Measurements from ENCODE around the gene WWC2.
"Not testable (repeated sequence)": the region's sequence is repeated elsewhere in the genome, so short reads cannot be mapped to it uniquely, and the experiment has no call there.

WWC2 gene

GRCh38 chr4:183140911-183141320, 41.9 kb downstream of the WWC2 start:
- H3K4me3 ChIP-seq (ENCODE audit: low read depth in 1 of 2, low read length in 2 of 2), result no peak overlapping the region
- no peak overlapping the region for H3K27ac ChIP-seq (ENCODE audit: low read depth, low read length)
- no peaks in the 10 kb centered on the region for H3K4me1 ChIP-seq (ENCODE audit: control insufficient read depth in 1 of 2, insufficient read depth in 2 of 2, low read length in 2 of 2)
- no peaks in the 10 kb centered on the region for H3K36me3 ChIP-seq (ENCODE audit: control insufficient read depth in 1 of 2, insufficient read depth in 2 of 2, low read length in 2 of 2)
- no peaks in the 10 kb centered on the region for H3K9me3 ChIP-seq (ENCODE audit: control insufficient read depth in 1 of 2, low read length in 2 of 2)
- no peaks in the 10 kb centered on the region for H3K27me3 ChIP-seq (ENCODE audit: control insufficient read depth in 1 of 2, insufficient read depth in 2 of 2, low read length in 2 of 2)
- no peak overlapping the region for H3K9ac ChIP-seq (ENCODE audit: low read depth in 1 of 2, low read length in 2 of 2)

DNA sequence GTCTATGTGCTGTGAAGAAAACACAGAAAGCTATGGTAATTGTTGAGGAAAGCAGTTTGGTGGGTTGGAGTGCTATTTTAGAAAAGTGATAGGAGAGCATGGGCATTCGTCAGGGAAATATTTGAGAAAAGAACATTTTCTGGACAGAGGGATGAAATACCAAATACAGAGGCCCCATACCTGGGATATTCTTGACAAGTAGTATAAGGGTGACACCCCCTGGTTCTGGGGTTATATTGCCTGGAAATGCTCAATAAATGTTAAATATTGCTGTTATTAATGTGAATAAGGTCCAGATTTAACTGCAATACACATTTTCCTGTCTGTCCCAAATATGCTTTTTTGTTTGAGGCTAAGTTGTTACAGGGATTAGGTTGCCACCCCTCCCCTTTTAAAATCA, 42.9 kb downstream of the WWC2 start:
- no peaks in the 10 kb centered on the region for H3K36me3 ChIP-seq (ENCODE audit: control insufficient read depth in 1 of 2, insufficient read depth in 2 of 2, low read length in 2 of 2)
- no peaks in the 10 kb centered on the region for H3K4me1 ChIP-seq (ENCODE audit: control insufficient read depth in 1 of 2, insufficient read depth in 2 of 2, low read length in 2 of 2)
- H3K4me3 ChIP-seq (ENCODE audit: low read depth in 1 of 2, low read length in 2 of 2), result no peak overlapping the region
- no peaks in the 10 kb centered on the region for H3K27me3 ChIP-seq (ENCODE audit: control insufficient read depth in 1 of 2, insufficient read depth in 2 of 2, low read length in 2 of 2)
- no peak overlapping the region for H3K9ac ChIP-seq (ENCODE audit: low read depth in 1 of 2, low read length in 2 of 2)
- H3K27ac ChIP-seq (ENCODE audit: low read depth, low read length), result no peak overlapping the region
- no peaks in the 10 kb centered on the region for H3K9me3 ChIP-seq (ENCODE audit: control insufficient read depth in 1 of 2, low read length in 2 of 2)

GRCh38 chr4:183142571-183143550, 43.8 kb downstream of the WWC2 start:
- no peak overlapping the region for H3K27ac ChIP-seq (ENCODE audit: low read depth, low read length)
- H3K9ac ChIP-seq (ENCODE audit: low read depth in 1 of 2, low read length in 2 of 2), result no peak overlapping the region
- no peak overlapping the region for H3K4me3 ChIP-seq (ENCODE audit: low read depth in 1 of 2, low read length in 2 of 2)
- H3K4me1 ChIP-seq (ENCODE audit: control insufficient read depth in 1 of 2, insufficient read depth in 2 of 2, low read length in 2 of 2), result no peaks in the 10 kb centered on the region
- H3K9me3 ChIP-seq (ENCODE audit: control insufficient read depth in 1 of 2, low read length in 2 of 2), result no peaks in the 10 kb centered on the region
- no peaks in the 10 kb centered on the region for H3K27me3 ChIP-seq (ENCODE audit: control insufficient read depth in 1 of 2, insufficient read depth in 2 of 2, low read length in 2 of 2)
- H3K36me3 ChIP-seq (ENCODE audit: control insufficient read depth in 1 of 2, insufficient read depth in 2 of 2, low read length in 2 of 2), result no peaks in the 10 kb centered on the region

DNA sequence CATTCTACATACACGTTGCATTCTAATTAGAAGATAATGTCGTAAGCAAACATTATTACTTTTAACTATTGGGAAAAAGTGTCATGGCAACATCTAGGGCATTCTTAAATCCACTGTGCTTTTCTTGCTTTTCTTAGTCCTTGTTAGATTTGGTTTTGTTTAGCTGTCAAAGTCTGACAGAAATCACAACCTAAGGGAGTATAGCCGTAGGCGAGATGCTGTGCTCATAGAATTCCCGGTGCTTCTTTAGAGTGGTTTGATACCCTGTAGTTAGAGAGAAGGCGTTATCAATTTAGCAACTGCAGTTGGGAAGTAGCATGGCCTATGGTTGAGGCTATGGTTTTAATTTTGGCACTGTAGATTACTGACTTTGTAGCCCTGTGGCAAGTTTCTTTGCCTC, 45.7 kb downstream of the WWC2 start:
- H3K4me1 ChIP-seq (ENCODE audit: control insufficient read depth in 1 of 2, insufficient read depth in 2 of 2, low read length in 2 of 2), result no peaks in the 10 kb centered on the region

DNA sequence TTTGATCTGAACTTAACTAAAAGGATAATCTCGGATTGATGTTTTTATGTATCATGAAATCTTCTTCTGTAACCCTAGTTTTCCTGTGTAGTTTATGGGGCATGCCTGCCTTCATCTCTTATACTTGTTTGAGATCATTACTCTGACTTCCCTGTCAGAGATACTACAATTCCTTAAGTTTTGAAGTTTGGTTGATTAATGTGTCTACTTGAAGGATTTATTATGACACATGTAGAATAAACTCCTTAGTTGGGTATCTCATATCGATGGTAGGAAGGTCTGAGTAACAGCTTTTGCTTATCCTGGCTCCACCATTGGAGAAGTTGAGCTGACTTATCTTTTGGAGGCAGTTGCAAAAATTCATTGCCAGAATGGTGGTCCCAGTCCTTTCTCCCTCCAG, 46.7 kb downstream of the WWC2 start:
- H3K27me3 ChIP-seq (ENCODE audit: control insufficient read depth in 1 of 2, insufficient read depth in 2 of 2, low read length in 2 of 2), result no peaks in the 10 kb centered on the region
- no peak overlapping the region for H3K27ac ChIP-seq (ENCODE audit: low read depth, low read length)
- H3K36me3 ChIP-seq (ENCODE audit: control insufficient read depth in 1 of 2, insufficient read depth in 2 of 2, low read length in 2 of 2), result no peaks in the 10 kb centered on the region
- H3K4me3 ChIP-seq (ENCODE audit: low read depth in 1 of 2, low read length in 2 of 2), result no peak overlapping the region
- H3K9me3 ChIP-seq (ENCODE audit: control insufficient read depth in 1 of 2, low read length in 2 of 2), result no peaks in the 10 kb centered on the region
- no peak overlapping the region for H3K9ac ChIP-seq (ENCODE audit: low read depth in 1 of 2, low read length in 2 of 2)
- no peaks in the 10 kb centered on the region for H3K4me1 ChIP-seq (ENCODE audit: control insufficient read depth in 1 of 2, insufficient read depth in 2 of 2, low read length in 2 of 2)

More for the DNA sequence above, 45.7 kb downstream of the WWC2 start:
- Histone ChIP-seq H3K9ac (ENCODE audit: low read depth in 1 of 2, low read length in 2 of 2) (no peak overlapping the region), H3K27me3 (ENCODE audit: control insufficient read depth in 1 of 2, insufficient read depth in 2 of 2, low read length in 2 of 2) (no peaks in the 10 kb centered on the region), H3K9me3 (ENCODE audit: control insufficient read depth in 1 of 2, low read length in 2 of 2) (no peaks in the 10 kb centered on the region), H3K4me3 (ENCODE audit: low read depth in 1 of 2, low read length in 2 of 2) (no peak overlapping the region), H3K27ac (ENCODE audit: low read depth, low read length) (no peak overlapping the region), H3K36me3 (ENCODE audit: control insufficient read depth in 1 of 2, insufficient read depth in 2 of 2, low read length in 2 of 2) (no peaks in the 10 kb centered on the region)

GRCh38 chr4:183146478-183146877, 47.4 kb downstream of the WWC2 start:
- no peak overlapping the region for H3K27ac ChIP-seq (ENCODE audit: low read depth, low read length)
- H3K4me1 ChIP-seq (ENCODE audit: control insufficient read depth in 1 of 2, insufficient read depth in 2 of 2, low read length in 2 of 2), result no peaks in the 10 kb centered on the region
- no peaks in the 10 kb centered on the region for H3K36me3 ChIP-seq (ENCODE audit: control insufficient read depth in 1 of 2, insufficient read depth in 2 of 2, low read length in 2 of 2)
- H3K9ac ChIP-seq (ENCODE audit: low read depth in 1 of 2, low read length in 2 of 2), result no peak overlapping the region
- H3K4me3 ChIP-seq (ENCODE audit: low read depth in 1 of 2, low read length in 2 of 2), result no peak overlapping the region
- H3K9me3 ChIP-seq (ENCODE audit: control insufficient read depth in 1 of 2, low read length in 2 of 2), result no peaks in the 10 kb centered on the region
- no peaks in the 10 kb centered on the region for H3K27me3 ChIP-seq (ENCODE audit: control insufficient read depth in 1 of 2, insufficient read depth in 2 of 2, low read length in 2 of 2)

DNA sequence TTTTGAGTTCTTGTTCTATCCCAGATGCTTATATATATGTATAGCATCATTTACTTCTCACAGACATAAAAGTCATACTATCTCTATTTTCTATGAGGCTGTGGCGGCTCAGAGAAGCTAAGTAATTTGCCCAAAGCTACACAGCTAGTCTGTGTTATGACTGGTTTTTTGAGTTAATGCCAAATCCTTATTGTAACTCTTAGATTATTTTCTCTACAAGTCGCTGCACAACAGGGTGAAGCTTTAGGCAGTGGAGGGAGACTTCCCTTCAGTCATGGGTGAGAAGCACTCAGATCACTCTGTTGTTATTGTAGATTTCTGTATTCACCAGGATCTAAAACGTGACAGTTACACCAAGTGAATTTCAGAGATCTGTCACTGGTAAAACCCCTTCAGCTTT, 48.1 kb downstream of the WWC2 start:
- Histone ChIP-seq H3K9me3 (ENCODE audit: control insufficient read depth in 1 of 2, low read length in 2 of 2) (no peaks in the 10 kb centered on the region), H3K27me3 (ENCODE audit: control insufficient read depth in 1 of 2, insufficient read depth in 2 of 2, low read length in 2 of 2) (no peaks in the 10 kb centered on the region), H3K4me1 (ENCODE audit: control insufficient read depth in 1 of 2, insufficient read depth in 2 of 2, low read length in 2 of 2) (no peaks in the 10 kb centered on the region), H3K9ac (ENCODE audit: low read depth in 1 of 2, low read length in 2 of 2) (no peak overlapping the region), H3K36me3 (ENCODE audit: control insufficient read depth in 1 of 2, insufficient read depth in 2 of 2, low read length in 2 of 2) (no peaks in the 10 kb centered on the region), H3K27ac (ENCODE audit: low read depth, low read length) (no peak overlapping the region), H3K4me3 (ENCODE audit: low read depth in 1 of 2, low read length in 2 of 2) (no peak overlapping the region)

DNA sequence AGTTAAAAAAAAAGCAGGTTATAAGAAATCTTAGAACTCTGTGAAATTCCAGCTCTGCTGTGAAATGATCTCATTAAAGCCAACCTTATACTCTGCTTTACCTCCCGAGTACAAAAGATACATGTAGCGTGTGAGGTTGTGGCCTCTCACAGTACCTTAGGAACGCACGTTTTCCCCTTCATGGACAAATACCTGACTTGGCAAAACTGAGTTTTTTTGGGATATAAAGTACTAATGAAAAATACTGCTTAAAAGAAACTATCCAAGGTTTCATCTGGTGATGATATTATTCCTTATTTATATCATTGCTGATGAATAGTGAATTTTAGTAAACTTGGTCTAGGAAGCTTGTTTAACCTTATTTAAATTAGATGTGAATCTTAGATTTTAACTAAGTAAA, 48.9 kb downstream of the WWC2 start:
- Histone ChIP-seq H3K4me3 (ENCODE audit: low read depth in 1 of 2, low read length in 2 of 2) (no peak overlapping the region), H3K9ac (ENCODE audit: low read depth in 1 of 2, low read length in 2 of 2) (no peak overlapping the region), H3K9me3 (ENCODE audit: control insufficient read depth in 1 of 2, low read length in 2 of 2) (no peaks in the 10 kb centered on the region), H3K36me3 (ENCODE audit: control insufficient read depth in 1 of 2, insufficient read depth in 2 of 2, low read length in 2 of 2) (no peaks in the 10 kb centered on the region), H3K27me3 (ENCODE audit: control insufficient read depth in 1 of 2, insufficient read depth in 2 of 2, low read length in 2 of 2) (no peaks in the 10 kb centered on the region), H3K4me1 (ENCODE audit: control insufficient read depth in 1 of 2, insufficient read depth in 2 of 2, low read length in 2 of 2) (no peaks in the 10 kb centered on the region), H3K27ac (ENCODE audit: low read depth, low read length) (no peak overlapping the region)

DNA sequence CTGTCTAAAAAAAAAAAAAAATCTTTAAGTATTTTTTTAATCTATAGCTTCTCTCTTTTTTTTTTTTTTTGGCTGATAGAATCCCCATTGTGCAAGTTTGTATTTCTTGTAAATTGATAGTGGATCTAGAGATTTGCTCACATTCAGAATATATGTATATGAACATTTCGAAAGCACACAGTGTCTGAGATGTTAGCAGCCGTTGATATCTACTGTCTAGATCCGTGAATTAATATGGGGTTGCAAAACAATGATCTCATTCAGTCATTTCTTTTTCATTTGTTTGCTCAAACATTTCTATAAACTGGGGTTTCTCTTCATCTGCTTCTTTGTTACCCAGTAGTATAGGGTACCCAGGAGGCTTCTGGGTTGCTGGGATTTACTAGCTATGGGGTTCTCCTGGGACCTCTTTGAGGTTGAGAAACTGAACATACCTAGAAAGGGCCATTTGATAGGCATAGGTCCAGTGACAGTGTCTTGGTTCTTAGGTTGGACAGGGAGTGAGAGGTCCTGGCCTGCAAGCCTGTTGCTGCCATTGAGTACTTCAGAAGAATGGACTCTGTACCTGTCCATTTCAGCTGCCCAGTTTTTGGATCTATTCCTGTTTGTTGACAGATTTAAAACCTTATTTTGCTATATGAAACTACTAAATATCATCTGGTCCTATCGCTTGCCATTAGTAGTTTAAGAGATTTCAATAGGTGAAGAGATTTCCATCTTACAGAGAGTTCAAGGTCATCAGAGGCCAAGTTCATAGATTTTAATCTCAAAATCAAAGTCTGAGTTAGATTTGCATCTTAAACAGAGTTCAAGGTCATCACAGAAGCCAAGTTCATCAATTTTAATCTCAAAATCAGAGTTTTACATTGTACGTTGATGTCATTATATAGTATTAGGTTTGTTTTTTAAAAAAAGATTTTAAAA, 50.8 kb downstream of the WWC2 start:
- Histone ChIP-seq H3K4me1 (ENCODE audit: control insufficient read depth in 1 of 2, insufficient read depth in 2 of 2, low read length in 2 of 2) (peaks cover 3 to 4% of the 10 kb centered on the region in 2 donors), H3K27ac (ENCODE audit: low read depth, low read length) (no peak overlapping the region)

GRCh38 chr4:183150664-183151063, 51.6 kb downstream of the WWC2 start:
- H3K4me1 ChIP-seq (ENCODE audit: control insufficient read depth in 1 of 2, insufficient read depth in 2 of 2, low read length in 2 of 2), result peaks cover 8 to 11% of the 10 kb centered on the region in 2 donors
- not testable (repeated sequence) for H3K27me3 ChIP-seq (ENCODE audit: control insufficient read depth in 1 of 2, insufficient read depth in 2 of 2, low read length in 2 of 2); H3K27ac ChIP-seq (ENCODE audit: low read depth, low read length); H3K36me3 ChIP-seq (ENCODE audit: control insufficient read depth in 1 of 2, insufficient read depth in 2 of 2, low read length in 2 of 2); H3K4me3 ChIP-seq (ENCODE audit: low read depth in 1 of 2, low read length in 2 of 2); H3K9me3 ChIP-seq (ENCODE audit: control insufficient read depth in 1 of 2, low read length in 2 of 2); H3K9ac ChIP-seq (ENCODE audit: low read depth in 1 of 2, low read length in 2 of 2)

More for the DNA sequence above, 50.8 kb downstream of the WWC2 start:
- Histone ChIP-seq H3K9ac (ENCODE audit: low read depth in 1 of 2, low read length in 2 of 2) (no peak overlapping the region), H3K36me3 (ENCODE audit: control insufficient read depth in 1 of 2, insufficient read depth in 2 of 2, low read length in 2 of 2) (no peaks in the 10 kb centered on the region), H3K4me3 (ENCODE audit: low read depth in 1 of 2, low read length in 2 of 2) (no peak overlapping the region), H3K9me3 (ENCODE audit: control insufficient read depth in 1 of 2, low read length in 2 of 2) (no peaks in the 10 kb centered on the region), H3K27me3 (ENCODE audit: control insufficient read depth in 1 of 2, insufficient read depth in 2 of 2, low read length in 2 of 2) (no peaks in the 10 kb centered on the region)

Measured in duodenal mucosa (tissue), 2 donors.